H9 (cell line): ENCODE data around the gene ADAMTSL5. TPM values are rescaled to one million over a fixed set of nuclear protein-coding genes. Genes with fewer than 3 reads are reported as not detected.

Experiments used
- DNase-seq: peaks from one replicate; pipeline ENCODE4 v3.0.0-alpha.2; 2017
- H2AFZ ChIP-seq: one replicate; pipeline ENCODE4 v1.6.1; 2013; ENCODE audit warnings: mild to moderate bottlenecking, low read length, control low read depth, moderate library complexity
- H2AK5ac ChIP-seq: 2 replicates; pipeline ENCODE4 v1.6.1; 2013; ENCODE audit warnings: low read length, control low read depth, mixed read lengths; ENCODE audit not compliant: insufficient read length
- H2BK120ac ChIP-seq: one replicate; pipeline ENCODE4 v1.6.1; 2013; ENCODE audit warnings: low read depth, mild to moderate bottlenecking, low read length, control low read depth, inconsistent platforms; ENCODE audit not compliant: poor library complexity, severe bottlenecking
- H2BK12ac ChIP-seq: 2 replicates; pipeline ENCODE4 v1.6.1; 2013; ENCODE audit warnings: low read length, control low read depth, mixed read lengths, low read depth; ENCODE audit not compliant: insufficient read length
- H2BK15ac ChIP-seq: 2 replicates; pipeline ENCODE4 v1.6.1; 2013; ENCODE audit warnings: low read depth, low read length, control low read depth
- H2BK20ac ChIP-seq: one replicate; pipeline ENCODE4 v1.6.1; 2013; ENCODE audit warnings: low read depth, mild to moderate bottlenecking, low read length, control low read depth, inconsistent platforms; ENCODE audit not compliant: poor library complexity, severe bottlenecking
- H2BK5ac ChIP-seq: 2 replicates; pipeline ENCODE4 v1.6.1; 2013; ENCODE audit warnings: low read length, control low read depth, mixed read lengths; ENCODE audit not compliant: insufficient read length
- H3K14ac ChIP-seq: 2 replicates; pipeline ENCODE4 v1.6.1; 2013; ENCODE audit warnings: low read length, control low read depth; ENCODE audit not compliant: insufficient read depth
- H3K18ac ChIP-seq: 2 replicates; pipeline ENCODE4 v1.6.1; 2013; ENCODE audit warnings: low read depth, mild to moderate bottlenecking, mixed read lengths, low read length, control low read depth; ENCODE audit not compliant: insufficient read length
- H3K23ac ChIP-seq: 2 replicates; pipeline ENCODE4 v1.6.1; 2013; ENCODE audit warnings: low read length, control low read depth, mixed read lengths, low read depth; ENCODE audit not compliant: insufficient read length
- H3K23me2 ChIP-seq: 2 replicates; pipeline ENCODE4 v1.6.1; 2013; ENCODE audit warnings: low read depth, mild to moderate bottlenecking, mixed read lengths, low read length, control low read depth; ENCODE audit not compliant: insufficient read length, poor library complexity, severe bottlenecking
- H3K27ac ChIP-seq: 2 replicates; pipeline ENCODE4 v1.5.1; 2013; ENCODE audit warnings: low read length, control low read depth, mixed read lengths, low read depth; ENCODE audit not compliant: insufficient read length
- H3K27me3 ChIP-seq: 2 replicates; pipeline ENCODE4 v1.6.1; 2013; ENCODE audit warnings: low read length, control low read depth, inconsistent platforms; ENCODE audit not compliant: insufficient read depth
- H3K4ac ChIP-seq: 2 replicates; pipeline ENCODE4 v1.6.1; 2013; ENCODE audit warnings: low read depth, mild to moderate bottlenecking, control low read depth, inconsistent platforms, low read length, moderate library complexity
- H3K4me1 ChIP-seq: 2 replicates; pipeline ENCODE4 v1.6.1; 2013; ENCODE audit warnings: low read length, control low read depth, inconsistent platforms; ENCODE audit not compliant: insufficient read depth
- H3K4me2 ChIP-seq: 2 replicates; pipeline ENCODE4 v1.6.1; 2013; ENCODE audit warnings: low read length, control low read depth, mixed read lengths; ENCODE audit not compliant: insufficient read length, insufficient read depth
- H3K56ac ChIP-seq: 2 replicates; pipeline ENCODE4 v1.6.1; 2013; ENCODE audit warnings: low read depth, mild to moderate bottlenecking, mixed read lengths, low read length, control low read depth; ENCODE audit not compliant: insufficient read length
- H3K79me1 ChIP-seq: 2 replicates; pipeline ENCODE4 v1.6.1; 2013; ENCODE audit warnings: low read depth, mild to moderate bottlenecking, moderate library complexity, low read length, control low read depth, inconsistent platforms; ENCODE audit not compliant: insufficient read depth, poor library complexity, severe bottlenecking
- H3K79me2 ChIP-seq: 2 replicates; pipeline ENCODE4 v1.6.1; 2013; ENCODE audit warnings: low read length, control low read depth, inconsistent platforms; ENCODE audit not compliant: insufficient read depth
- H3K9ac ChIP-seq: 2 replicates; pipeline ENCODE4 v1.6.1; 2013; ENCODE audit warnings: low read length, control low read depth, mixed read lengths; ENCODE audit not compliant: insufficient read length; ENCODE audit errors: extremely low read depth
- H3K9me3 ChIP-seq: one replicate; pipeline ENCODE4 v1.6.1; 2013; ENCODE audit warnings: low read depth, low read length, inconsistent platforms; ENCODE audit not compliant: control insufficient read depth
- H3T11ph ChIP-seq: one replicate; pipeline ENCODE4 v1.6.1; 2013; ENCODE audit warnings: mild to moderate bottlenecking, low read length, control low read depth, inconsistent platforms
- H4K20me1 ChIP-seq: one replicate; pipeline ENCODE4 v1.6.1; 2013; ENCODE audit not compliant: control insufficient read depth, insufficient read length, insufficient read depth
- H4K5ac ChIP-seq: 2 replicates; pipeline ENCODE4 v1.6.1; 2013; ENCODE audit warnings: low read depth, mild to moderate bottlenecking, mixed read lengths, low read length, control low read depth; ENCODE audit not compliant: insufficient read length
- H4K8ac ChIP-seq: replicated peaks from 2 replicates; pipeline ENCODE4 v1.6.1; 2013; ENCODE audit warnings: low read length, control low read depth, mixed read lengths, low read depth; ENCODE audit not compliant: insufficient read length
- H4K91ac ChIP-seq: 2 replicates; pipeline ENCODE4 v1.6.1; 2013; ENCODE audit warnings: low read depth, mild to moderate bottlenecking, moderate library complexity, mixed read lengths, low read length, control low read depth; ENCODE audit not compliant: insufficient read length
- H3K27ac Mint-ChIP-seq, 3 experiments: 2 replicates in 2 of 3; 3 replicates in 1 of 3; pipeline ENCODE4 v1.8.0; 2020 to 2021; ENCODE audit warnings: mixed read lengths in 3 of 3, mild to moderate bottlenecking in 1 of 3, moderate library complexity in 1 of 3
- H3K27me3 Mint-ChIP-seq: 2 replicates; pipeline ENCODE4 v1.8.0; 2021; ENCODE audit warnings: low read depth, mild to moderate bottlenecking, moderate library complexity, mixed read lengths
- H3K36me3 Mint-ChIP-seq, 3 experiments: 2 replicates in 2 of 3; 3 replicates in 1 of 3; pipeline ENCODE4 v1.8.0; 2020 to 2021; ENCODE audit warnings: low read depth in 3 of 3, mixed read lengths in 3 of 3; ENCODE audit not compliant: insufficient read depth in 1 of 3
- H3K4me1 Mint-ChIP-seq, 2 experiments: 2 replicates each; pipeline ENCODE4 v1.8.0; 2020; ENCODE audit warnings: mixed read lengths in 2 of 2
- H3K4me3 Mint-ChIP-seq, 2 experiments: 2 replicates in 1 of 2; 3 replicates in 1 of 2; pipeline ENCODE4 v1.8.0; 2020 to 2021; ENCODE audit warnings: mild to moderate bottlenecking in 2 of 2, mixed read lengths in 2 of 2, moderate library complexity in 1 of 2
- H3K9me3 Mint-ChIP-seq, 2 experiments: 2 replicates in 1 of 2; 3 replicates in 1 of 2; pipeline ENCODE4 v1.8.0; 2020; ENCODE audit warnings: mild to moderate bottlenecking in 2 of 2, mixed read lengths in 2 of 2, moderate library complexity in 1 of 2
- WGBS: extraction: QIAGEN DNeasy Blood & Tissue Kit; methylation state at CpG from one replicate; pipeline ENCODE4 v1.1.7; 2013; ENCODE audit warnings: missing lambda C conversion rate, low lambda C conversion rate, mixed read lengths; ENCODE audit not compliant: insufficient read length; ENCODE audit errors: extremely low coverage; 5-methylcytosine and 5-hydroxymethylcytosine counted together
- total RNA-seq: library from RNA; stranded (reverse); gene quantifications from 2 replicates; pipeline ENCODE4 v1.2.1, GENCODE V29; 2021
- TF ChIP-seq, protein P1 (sequence below): fragments of 200-600 bp; sonication (generic); conservative IDR thresholded peaks from 3 replicates; pipeline ENCODE4 v1.8.0; 2021; ENCODE audit warnings: antibody characterized with exemption, mild to moderate bottlenecking

ADAMTSL5 gene
- total RNA-seq, 1 experiment from 2014 or later: 1.5 TPM

- H3K4me2 ChIP-seq: peak within 1 kb of the TSS; percentile 32
- H4K91ac ChIP-seq: no peak within 1 kb of the TSS
- no peaks in the 10 kb centered on the region for H3K79me1 ChIP-seq
- no peak within 1 kb of the TSS for H2BK12ac ChIP-seq
- H2BK120ac ChIP-seq: no peak within 1 kb of the TSS
- no peaks in the 10 kb centered on the region; a peak in 1 of 5 replicates for H3K9me3 Mint-ChIP-seq
- no peak within 1 kb of the TSS for H2BK5ac ChIP-seq
- H3K23me2 ChIP-seq: peaks cover 9% of the 10 kb centered on the region
- no peak within 1 kb of the TSS for H3K56ac ChIP-seq
- no peak within 1 kb of the TSS for H3K9ac ChIP-seq
- no peaks in the 10 kb centered on the region; a peak in 1 of 7 replicates for H3K36me3 Mint-ChIP-seq
- no peaks in the 10 kb centered on the region for H3K4me1 ChIP-seq
- no peak within 1 kb of the TSS for H2BK15ac ChIP-seq
- no peak within 1 kb of the TSS for H3K27ac ChIP-seq
- H3K27me3 ChIP-seq: peaks cover 3% of the 10 kb centered on the region; the same call in 1 of the 2 replicates
- H4K20me1 ChIP-seq: no peaks in the 10 kb centered on the region
- peak within 1 kb of the TSS; percentile 1; the same call in 1 of the 2 replicates for H3K14ac ChIP-seq
- H3K9me3 ChIP-seq: no peaks in the 10 kb centered on the region
- H4K8ac ChIP-seq: no peak within 1 kb of the TSS
- peak within 1 kb of the TSS in 2 of 3 experiments; percentile 94 to 97; a peak in 4 of 7 replicates for H3K27ac Mint-ChIP-seq
- TF ChIP-seq, protein P1, sequence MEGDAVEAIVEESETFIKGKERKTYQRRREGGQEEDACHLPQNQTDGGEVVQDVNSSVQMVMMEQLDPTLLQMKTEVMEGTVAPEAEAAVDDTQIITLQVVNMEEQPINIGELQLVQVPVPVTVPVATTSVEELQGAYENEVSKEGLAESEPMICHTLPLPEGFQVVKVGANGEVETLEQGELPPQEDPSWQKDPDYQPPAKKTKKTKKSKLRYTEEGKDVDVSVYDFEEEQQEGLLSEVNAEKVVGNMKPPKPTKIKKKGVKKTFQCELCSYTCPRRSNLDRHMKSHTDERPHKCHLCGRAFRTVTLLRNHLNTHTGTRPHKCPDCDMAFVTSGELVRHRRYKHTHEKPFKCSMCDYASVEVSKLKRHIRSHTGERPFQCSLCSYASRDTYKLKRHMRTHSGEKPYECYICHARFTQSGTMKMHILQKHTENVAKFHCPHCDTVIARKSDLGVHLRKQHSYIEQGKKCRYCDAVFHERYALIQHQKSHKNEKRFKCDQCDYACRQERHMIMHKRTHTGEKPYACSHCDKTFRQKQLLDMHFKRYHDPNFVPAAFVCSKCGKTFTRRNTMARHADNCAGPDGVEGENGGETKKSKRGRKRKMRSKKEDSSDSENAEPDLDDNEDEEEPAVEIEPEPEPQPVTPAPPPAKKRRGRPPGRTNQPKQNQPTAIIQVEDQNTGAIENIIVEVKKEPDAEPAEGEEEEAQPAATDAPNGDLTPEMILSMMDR: no peak
- H3K4ac ChIP-seq: no peak within 1 kb of the TSS
- peak within 1 kb of the TSS; percentile 81 to 92 for H3K4me3 Mint-ChIP-seq
- peaks cover 41% of the 10 kb centered on the region for H3K27me3 Mint-ChIP-seq
- peaks cover 4 to 13% of the 10 kb centered on the region in 2 experiments for H3K4me1 Mint-ChIP-seq
- H3K23ac ChIP-seq: no peak within 1 kb of the TSS
- H4K5ac ChIP-seq: no peak within 1 kb of the TSS
- H3T11ph ChIP-seq: no peak within 1 kb of the TSS
- H3K79me2 ChIP-seq: no peaks in the 10 kb centered on the region
- no peak within 1 kb of the TSS for H2AK5ac ChIP-seq
- no CpG with 5 or more reads among the region's 74 CpGs for WGBS
- no peak within 1 kb of the TSS for H2BK20ac ChIP-seq
- DNase-seq: peak; percentile 99
- H2AFZ ChIP-seq: no peak within 1 kb of the TSS
- H3K18ac ChIP-seq: no peak within 1 kb of the TSS
Observed at GRCh38 chr19:1490311-1491113, 22.3 kb downstream of the ADAMTSL5 start, which contains the start of gene PCSK4. Gene PCSK4 (minus strand): TSS chr19:1490350. CDS start chr19:1490346, 4 bp downstream.
